ENCODE results near the gene JPH3. TPM values are rescaled to one million over a fixed set of nuclear protein-coding genes. Genes with fewer than 3 reads are reported as not detected.

The JPH3 gene
- total RNA-seq, 1 experiment from 2014 or later = 32.7 TPM

DNA sequence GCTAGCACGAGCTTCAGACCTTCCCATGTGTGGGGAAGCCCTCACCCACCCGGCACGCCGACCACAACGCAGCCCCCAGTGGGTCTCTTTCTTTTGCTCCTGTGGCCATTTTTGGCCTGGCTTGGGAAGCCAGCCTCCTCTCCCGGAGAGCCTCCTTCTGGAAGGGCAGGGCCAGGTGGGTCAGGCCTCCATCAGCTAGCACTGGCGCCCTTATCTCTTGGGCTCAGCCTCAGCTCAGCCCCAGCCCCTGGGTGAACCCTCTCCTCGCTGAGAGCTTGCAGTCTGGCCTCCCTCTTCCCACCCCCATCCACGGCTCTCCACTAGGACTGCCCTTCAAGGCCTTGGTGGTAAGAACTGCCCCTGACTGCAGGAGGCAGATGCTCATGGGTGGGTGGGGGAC lies 14.7 kb upstream of the JPH3 start:
- H3K4me1 Mint-ChIP-seq = peaks cover 19 to 36% of the 10 kb centered on the region in 2 experiments
- Histone ChIP-seq H3K23ac (ENCODE audit: insufficient read length, low read depth, low read length) (no peak overlapping the region), H3K9ac (ENCODE audit: extremely low read depth, insufficient read length, low read length) (no peak overlapping the region), H3K79me1 (ENCODE audit: insufficient read depth, low read depth, low read length, poor library complexity, severe bottlenecking) (no peaks in the 10 kb centered on the region), H3T11ph (ENCODE audit: low read length) (no peak overlapping the region), H2BK120ac (ENCODE audit: low read depth, low read length, poor library complexity, severe bottlenecking) (no peak overlapping the region), H3K4me2 (ENCODE audit: insufficient read depth, insufficient read length, low read length) (no peak overlapping the region), H3K18ac (ENCODE audit: insufficient read length, low read depth, low read length) (no peak overlapping the region), H2BK15ac (ENCODE audit: low read depth, low read length) (no peak overlapping the region), H4K5ac (ENCODE audit: insufficient read length, low read depth, low read length) (no peak overlapping the region), H3K27me3 (ENCODE audit: insufficient read depth, low read length) (no peaks in the 10 kb centered on the region), H3K27ac (ENCODE audit: insufficient read length, low read depth, low read length) (no peak overlapping the region), H4K20me1 (ENCODE audit: control insufficient read depth, insufficient read depth, insufficient read length) (no peaks in the 10 kb centered on the region), H3K56ac (ENCODE audit: insufficient read length, low read depth, low read length) (no peak overlapping the region), H3K23me2 (ENCODE audit: insufficient read length, low read depth, low read length, poor library complexity, severe bottlenecking) (no peaks in the 10 kb centered on the region), H2AK5ac (ENCODE audit: insufficient read length, low read length) (no peak overlapping the region), H2BK20ac (ENCODE audit: low read depth, low read length, poor library complexity, severe bottlenecking) (no peak overlapping the region), H3K4me1 (ENCODE audit: insufficient read depth, low read length) (no peaks in the 10 kb centered on the region), H4K91ac (ENCODE audit: insufficient read length, low read depth, low read length) (no peak overlapping the region), H2AFZ (ENCODE audit: low read length) (no peak overlapping the region), H4K8ac (replicated peaks; ENCODE audit: insufficient read length, low read depth, low read length) (no peak overlapping the region), H3K4ac (ENCODE audit: low read depth, low read length) (no peak overlapping the region), H3K79me2 (ENCODE audit: insufficient read depth, low read length) (no peaks in the 10 kb centered on the region), H3K9me3 (ENCODE audit: control insufficient read depth, low read depth, low read length) (no peaks in the 10 kb centered on the region), H2BK5ac (ENCODE audit: insufficient read length, low read length) (no peak overlapping the region), H2BK12ac (ENCODE audit: insufficient read length, low read depth, low read length) (no peak overlapping the region), H3K14ac (ENCODE audit: insufficient read depth, low read length) (no peak overlapping the region)
- TF ChIP-seq, protein P1, sequence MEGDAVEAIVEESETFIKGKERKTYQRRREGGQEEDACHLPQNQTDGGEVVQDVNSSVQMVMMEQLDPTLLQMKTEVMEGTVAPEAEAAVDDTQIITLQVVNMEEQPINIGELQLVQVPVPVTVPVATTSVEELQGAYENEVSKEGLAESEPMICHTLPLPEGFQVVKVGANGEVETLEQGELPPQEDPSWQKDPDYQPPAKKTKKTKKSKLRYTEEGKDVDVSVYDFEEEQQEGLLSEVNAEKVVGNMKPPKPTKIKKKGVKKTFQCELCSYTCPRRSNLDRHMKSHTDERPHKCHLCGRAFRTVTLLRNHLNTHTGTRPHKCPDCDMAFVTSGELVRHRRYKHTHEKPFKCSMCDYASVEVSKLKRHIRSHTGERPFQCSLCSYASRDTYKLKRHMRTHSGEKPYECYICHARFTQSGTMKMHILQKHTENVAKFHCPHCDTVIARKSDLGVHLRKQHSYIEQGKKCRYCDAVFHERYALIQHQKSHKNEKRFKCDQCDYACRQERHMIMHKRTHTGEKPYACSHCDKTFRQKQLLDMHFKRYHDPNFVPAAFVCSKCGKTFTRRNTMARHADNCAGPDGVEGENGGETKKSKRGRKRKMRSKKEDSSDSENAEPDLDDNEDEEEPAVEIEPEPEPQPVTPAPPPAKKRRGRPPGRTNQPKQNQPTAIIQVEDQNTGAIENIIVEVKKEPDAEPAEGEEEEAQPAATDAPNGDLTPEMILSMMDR (conservative IDR thresholded peaks at IDR 0.05) = no peak
- no peaks in the 10 kb centered on the region; a peak in 1 of 5 replicates for H3K9me3 Mint-ChIP-seq
- no peak overlapping the region for H3K4me3 Mint-ChIP-seq
- H3K36me3 Mint-ChIP-seq (ENCODE audit: insufficient read depth in 1 of 3, low read depth in 3 of 3) = no peaks in the 10 kb centered on the region
- DNase-seq = no peak
- peak overlapping the region in 1 of 3 experiments; percentile 82; a peak in 1 of 7 replicates for H3K27ac Mint-ChIP-seq
- no CpG with 5 or more reads among the region's 9 CpGs for WGBS (ENCODE audit: extremely low coverage, insufficient read length, low lambda C conversion rate)
- peaks cover 26% of the 10 kb centered on the region for H3K27me3 Mint-ChIP-seq (ENCODE audit: low read depth)

All from H9 (cell line).